Osteoblast (primary cell): ENCODE measurements around the gene COL5A2. TPM values are rescaled to one million over a fixed set of nuclear protein-coding genes. Genes with fewer than 3 reads are reported as not detected.

Source experiments
- DNase-seq: peaks from one replicate; pipeline ENCODE4 v3.0.0; 2011; ENCODE audit warnings: low spot score, mixed read lengths; ENCODE audit not compliant: insufficient read length; ENCODE audit errors: missing footprints
- H2AFZ ChIP-seq: 2 replicates; pipeline ENCODE4 v1.6.0; 2011; ENCODE audit warnings: mild to moderate bottlenecking, low read length
- H3K27ac ChIP-seq: 2 replicates; pipeline ENCODE4 v1.5.1; 2011; ENCODE audit warnings: mild to moderate bottlenecking, low read depth, low read length, moderate library complexity
- H3K27me3 ChIP-seq: 2 replicates; pipeline ENCODE4 v1.6.0; 2012; ENCODE audit warnings: mild to moderate bottlenecking, control low read depth, inconsistent platforms, low read length, moderate library complexity; ENCODE audit not compliant: insufficient read depth
- H3K36me3 ChIP-seq: 2 replicates; pipeline ENCODE4 v1.5.1; 2011; ENCODE audit warnings: mild to moderate bottlenecking, low read length, control low read depth, moderate library complexity; ENCODE audit not compliant: insufficient read depth
- H3K4me1 ChIP-seq: 2 replicates; pipeline ENCODE4 v1.5.1; 2011; ENCODE audit warnings: mild to moderate bottlenecking, low read length, control low read depth, moderate library complexity; ENCODE audit not compliant: insufficient read depth
- H3K4me2 ChIP-seq: 2 replicates; pipeline ENCODE4 v1.6.0; 2011; ENCODE audit warnings: mild to moderate bottlenecking, low read length; ENCODE audit not compliant: insufficient read depth
- H3K4me3 ChIP-seq: fragments of 200-600 bp; sonication (generic); 3 replicates; pipeline ENCODE4 v1.5.1; 2012; ENCODE audit warnings: mild to moderate bottlenecking, low read length, inconsistent platforms; ENCODE audit not compliant: insufficient read depth
- H3K79me2 ChIP-seq: 2 replicates; pipeline ENCODE4 v1.6.0; 2012; ENCODE audit warnings: mild to moderate bottlenecking, low read length, control low read depth, inconsistent platforms; ENCODE audit not compliant: insufficient read depth
- H3K9me3 ChIP-seq: 2 replicates; pipeline ENCODE4 v1.5.1; 2011; ENCODE audit warnings: low read depth, low read length, control low read depth
- H4K20me1 ChIP-seq: 2 replicates; pipeline ENCODE4 v1.6.0; 2012; ENCODE audit warnings: mild to moderate bottlenecking, low read length, control low read depth; ENCODE audit not compliant: insufficient read depth
- CTCF ChIP-seq: IDR thresholded peaks from 2 replicates; pipeline ENCODE4 v1.5.1; 2011; ENCODE audit warnings: mild to moderate bottlenecking, low read depth, low read length, moderate library complexity; ENCODE audit errors: extremely low read depth
- total RNA-seq: library from RNA; depleted of rRNA; stranded (reverse); fragments of >200 nt; gene quantifications from 2 replicates; pipeline ENCODE4 v1.2.3, GENCODE V29; 2012

COL5A2 gene
- total RNA-seq, 1 donor: 879 TPM

DNA sequence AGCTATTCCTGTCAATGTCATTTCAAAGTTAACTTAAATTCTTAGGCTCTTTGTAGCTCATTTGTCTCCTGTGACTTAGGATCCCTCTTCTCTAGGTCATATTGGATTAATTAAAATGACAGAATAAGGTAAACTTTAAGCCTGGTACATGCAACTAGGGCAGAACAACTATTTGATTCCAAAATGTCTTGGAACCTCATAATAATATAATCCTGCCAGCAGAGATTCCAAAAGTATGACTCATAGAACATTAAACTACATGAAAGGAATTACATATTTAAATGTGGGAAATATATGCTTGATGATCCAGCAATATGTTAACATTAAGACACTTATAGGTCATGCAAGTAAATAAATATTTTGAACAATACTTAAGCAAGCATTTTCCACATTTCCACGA, 142.0 kb downstream of the COL5A2 start:
- Histone ChIP-seq H3K4me1 (peaks cover 7% of the 10 kb centered on the region), H3K27ac (no peak overlapping the region), H4K20me1 (no peaks in the 10 kb centered on the region), H3K4me2 (no peak overlapping the region), H3K4me3 (no peak overlapping the region), H3K36me3 (peaks cover 85% of the 10 kb centered on the region), H3K79me2 (no peaks in the 10 kb centered on the region), H3K27me3 (no peaks in the 10 kb centered on the region), H3K9me3 (no peaks in the 10 kb centered on the region), H2AFZ (no peak overlapping the region)
- TF ChIP-seq CTCF: no peak
- peak; percentile 57 for DNase-seq

GRCh38 chr2:189024901-189025618, 154.5 kb downstream of the COL5A2 start:
- Histone ChIP-seq H3K79me2 (no peaks in the 10 kb centered on the region), H3K4me2 (peak overlapping the region; percentile 25), H3K27ac (peak overlapping the region; percentile 51), H4K20me1 (no peaks in the 10 kb centered on the region), H3K27me3 (no peaks in the 10 kb centered on the region), H3K4me1 (peaks cover 26% of the 10 kb centered on the region), H3K4me3 (no peak overlapping the region), H2AFZ (no peak overlapping the region), H3K36me3 (no peaks in the 10 kb centered on the region), H3K9me3 (no peaks in the 10 kb centered on the region)
- TF ChIP-seq CTCF: peak; percentile 56
- DNase-seq: no peak

DNA sequence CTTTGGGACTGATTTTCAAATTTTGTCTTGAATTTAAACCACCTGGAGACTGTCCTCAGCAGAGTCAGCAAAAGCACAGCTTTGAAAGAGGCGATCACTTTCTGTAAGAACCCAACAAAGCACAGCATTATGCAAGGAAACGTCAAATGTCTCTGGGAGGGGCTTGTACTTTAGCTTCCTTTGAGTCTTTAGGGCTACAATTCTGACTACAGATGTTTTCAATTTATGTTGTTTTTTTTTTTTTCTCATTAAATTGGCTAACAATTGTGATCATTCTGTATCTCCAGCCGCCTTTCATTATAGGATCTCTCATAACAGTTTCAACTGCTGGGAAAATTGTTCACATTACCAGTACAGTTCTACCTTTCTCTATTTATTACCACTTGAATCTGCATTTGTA, 157.1 kb downstream of the COL5A2 start:
- TF ChIP-seq CTCF: no peak
- Histone ChIP-seq H3K27me3 (no peaks in the 10 kb centered on the region), H3K36me3 (no peaks in the 10 kb centered on the region), H3K4me3 (no peak overlapping the region), H3K9me3 (no peaks in the 10 kb centered on the region), H3K79me2 (no peaks in the 10 kb centered on the region), H2AFZ (no peak overlapping the region), H4K20me1 (no peaks in the 10 kb centered on the region), H3K4me2 (peak overlapping the region; percentile 25), H3K4me1 (peaks cover 47% of the 10 kb centered on the region), H3K27ac (peak overlapping the region; percentile 93)
- DNase-seq: no peak

DNA sequence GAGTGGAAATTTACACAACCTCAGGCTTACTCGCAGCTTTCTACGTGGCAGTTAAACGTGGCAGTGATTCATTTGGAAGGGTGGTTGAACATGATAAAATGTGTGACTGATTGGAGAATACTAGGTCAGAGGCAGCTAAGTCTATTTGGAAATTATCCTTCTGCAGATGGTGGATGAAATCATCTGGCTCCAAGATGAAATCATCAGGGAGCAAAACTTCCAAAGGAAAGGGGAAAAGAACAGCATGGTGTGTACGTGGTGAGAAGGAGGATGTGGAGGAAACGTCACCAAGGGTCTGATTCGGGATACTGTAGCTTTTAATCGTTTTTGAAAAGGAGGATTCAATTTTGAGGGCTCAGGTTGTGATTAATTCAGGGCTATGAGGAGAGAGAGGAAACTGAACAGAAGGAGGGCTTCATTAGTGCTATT, 157.5 kb downstream of the COL5A2 start:
- H4K20me1 ChIP-seq: no peaks in the 10 kb centered on the region
- H3K4me2 ChIP-seq: peak overlapping the region; percentile 25
- H3K79me2 ChIP-seq: no peaks in the 10 kb centered on the region
- no peaks in the 10 kb centered on the region for H3K9me3 ChIP-seq
- no peaks in the 10 kb centered on the region for H3K36me3 ChIP-seq
- DNase-seq: peak; percentile 32
- H2AFZ ChIP-seq: no peak overlapping the region
- H3K4me1 ChIP-seq: peaks cover 49% of the 10 kb centered on the region
- peak overlapping the region; percentile 93 for H3K27ac ChIP-seq
- no peak for TF ChIP-seq CTCF
- H3K27me3 ChIP-seq: no peaks in the 10 kb centered on the region
- no peak overlapping the region for H3K4me3 ChIP-seq
